Subcutaneous adipose tissue (tissue), 4 donors: ENCODE measurements around the gene DSN1. TPM values are rescaled to one million over a fixed set of nuclear protein-coding genes. Genes with fewer than 3 reads are reported as not detected.

Source experiments
- total RNA-seq, 4 donors: library from RNA; depleted of rRNA; stranded (reverse); fragments of >200 nt; gene quantifications; one replicate each; pipeline ENCODE4 v1.1.0, GENCODE V29; 2016
- TF ChIP-seq, protein P1 (sequence below): fragments of 450-650 bp; IDR thresholded peaks from one replicate; pipeline ENCODE4 v1.5.1; 2016; ENCODE audit warnings: low read depth, mild to moderate bottlenecking, control low read depth, antibody characterized with exemption, moderate library complexity

Gene DSN1
- total RNA-seq, 4 donors from 2014 or later: 7.3 to 10.7 (median 9.8) TPM

DNA sequence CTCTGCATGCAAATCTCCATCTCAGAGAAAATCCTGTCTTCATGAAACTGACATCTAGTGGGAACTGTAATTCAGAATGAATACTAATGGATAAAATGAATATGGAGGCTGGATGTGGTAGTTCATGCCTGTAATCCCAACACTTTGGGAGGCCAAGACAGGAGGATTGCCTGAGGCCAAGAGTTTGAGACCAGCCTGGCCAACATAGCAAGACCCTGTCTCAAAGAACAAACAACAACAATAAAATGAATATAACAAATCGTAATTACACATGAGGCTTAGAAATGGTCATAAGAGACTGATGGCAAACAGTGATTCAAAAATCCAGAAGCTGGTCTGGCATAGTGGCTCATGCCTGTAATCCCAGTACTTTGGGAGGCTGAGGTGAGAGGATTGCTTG, 44.6 kb upstream of the DSN1 start:
- TF ChIP-seq, protein P1, sequence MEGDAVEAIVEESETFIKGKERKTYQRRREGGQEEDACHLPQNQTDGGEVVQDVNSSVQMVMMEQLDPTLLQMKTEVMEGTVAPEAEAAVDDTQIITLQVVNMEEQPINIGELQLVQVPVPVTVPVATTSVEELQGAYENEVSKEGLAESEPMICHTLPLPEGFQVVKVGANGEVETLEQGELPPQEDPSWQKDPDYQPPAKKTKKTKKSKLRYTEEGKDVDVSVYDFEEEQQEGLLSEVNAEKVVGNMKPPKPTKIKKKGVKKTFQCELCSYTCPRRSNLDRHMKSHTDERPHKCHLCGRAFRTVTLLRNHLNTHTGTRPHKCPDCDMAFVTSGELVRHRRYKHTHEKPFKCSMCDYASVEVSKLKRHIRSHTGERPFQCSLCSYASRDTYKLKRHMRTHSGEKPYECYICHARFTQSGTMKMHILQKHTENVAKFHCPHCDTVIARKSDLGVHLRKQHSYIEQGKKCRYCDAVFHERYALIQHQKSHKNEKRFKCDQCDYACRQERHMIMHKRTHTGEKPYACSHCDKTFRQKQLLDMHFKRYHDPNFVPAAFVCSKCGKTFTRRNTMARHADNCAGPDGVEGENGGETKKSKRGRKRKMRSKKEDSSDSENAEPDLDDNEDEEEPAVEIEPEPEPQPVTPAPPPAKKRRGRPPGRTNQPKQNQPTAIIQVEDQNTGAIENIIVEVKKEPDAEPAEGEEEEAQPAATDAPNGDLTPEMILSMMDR: no peak

DNA sequence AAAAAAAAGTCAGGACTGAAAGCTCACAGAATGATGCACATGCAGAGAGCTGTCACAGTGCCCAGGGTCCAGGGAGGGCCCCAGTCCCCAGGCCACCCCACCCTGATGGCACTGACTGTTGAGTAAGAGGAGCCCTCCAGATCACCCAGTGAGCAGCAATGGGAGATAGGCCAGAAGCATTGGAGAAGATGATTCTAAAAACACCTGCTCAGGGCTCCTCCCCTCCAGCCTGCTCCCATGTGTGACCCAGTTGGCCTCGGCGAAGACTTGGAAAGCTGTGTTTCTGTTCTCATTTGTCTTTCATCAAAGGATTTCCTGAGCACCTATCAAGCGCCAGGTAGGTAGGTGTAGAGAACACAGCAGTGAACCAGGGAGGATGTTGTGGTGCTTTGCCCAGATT, 43.9 kb upstream of the DSN1 start:
- TF ChIP-seq, protein P1: no peak

DNA sequence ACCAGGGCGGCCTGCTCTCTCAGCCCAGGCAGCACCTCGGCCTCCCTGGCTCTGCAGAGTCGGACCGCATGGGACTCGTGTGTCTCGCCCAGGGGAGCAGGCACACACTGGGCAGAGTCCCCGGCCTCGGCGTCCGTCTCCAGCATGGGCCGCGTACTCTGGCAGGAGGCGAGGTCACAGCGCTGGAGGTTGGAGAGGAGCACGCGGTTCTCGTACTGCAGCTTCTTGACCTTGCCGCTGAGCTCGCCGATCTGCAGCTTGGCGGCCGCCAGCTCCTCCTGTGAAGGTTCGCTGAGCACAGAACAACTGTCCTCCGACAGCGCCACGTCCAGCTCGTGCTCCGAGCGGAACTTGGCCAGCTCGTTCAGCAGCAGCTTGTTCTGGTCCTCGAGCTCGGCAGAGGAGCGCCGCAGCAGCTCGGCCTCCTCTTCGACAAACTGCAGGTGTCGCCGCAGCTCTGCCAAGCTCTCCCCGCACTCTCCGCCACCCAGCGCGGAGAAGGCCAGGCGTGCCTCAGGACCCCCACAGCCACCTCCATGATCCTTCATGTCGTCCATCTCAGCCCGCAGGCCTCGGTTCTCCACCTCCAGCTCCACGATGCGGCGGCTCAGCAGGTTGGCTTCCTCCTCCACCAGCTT, 42.0 kb upstream of the DSN1 start:
- TF ChIP-seq, protein P1: no peak

DNA sequence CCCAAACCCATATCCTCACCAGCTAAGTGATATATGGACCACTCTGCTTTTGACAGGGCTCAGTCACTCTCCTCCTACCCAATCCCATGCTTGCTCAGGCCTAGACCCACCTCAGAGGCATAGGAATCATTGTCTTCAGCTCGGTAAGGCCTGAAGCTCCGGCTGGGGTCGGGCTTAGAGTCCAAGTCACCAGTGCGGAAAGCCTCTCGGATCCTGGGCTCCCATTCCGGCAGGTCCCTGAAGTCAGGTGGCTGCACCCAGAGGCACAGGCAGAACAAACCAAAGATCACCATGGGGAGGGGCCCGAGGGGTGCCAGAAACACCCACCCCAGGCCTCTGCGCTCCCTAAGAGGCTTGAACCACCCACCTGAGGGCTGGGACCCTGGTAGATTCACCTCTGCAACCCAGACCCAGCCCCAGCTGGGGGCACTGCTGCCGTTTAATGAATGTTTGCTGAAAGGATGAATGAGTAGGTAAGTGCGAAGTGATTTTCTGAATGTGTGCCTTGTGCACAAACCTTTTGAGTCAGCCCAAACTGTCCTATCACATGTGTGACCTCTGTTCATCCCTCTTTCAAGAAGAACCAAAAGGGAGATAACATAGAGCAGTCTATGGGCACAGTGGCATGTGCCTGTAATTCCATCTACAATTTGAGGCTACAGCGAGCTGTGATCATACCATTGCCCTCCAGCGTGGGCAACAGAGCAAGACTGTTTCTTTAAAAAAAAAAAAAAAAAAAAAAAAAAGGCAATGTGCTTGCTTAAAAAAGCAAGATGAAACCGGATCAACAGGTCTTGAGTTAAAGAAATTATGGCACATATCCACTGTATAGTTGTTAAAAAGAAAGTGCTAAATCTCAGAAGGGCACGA, 39.3 kb upstream of the DSN1 start:
- TF ChIP-seq, protein P1: no peak

DNA sequence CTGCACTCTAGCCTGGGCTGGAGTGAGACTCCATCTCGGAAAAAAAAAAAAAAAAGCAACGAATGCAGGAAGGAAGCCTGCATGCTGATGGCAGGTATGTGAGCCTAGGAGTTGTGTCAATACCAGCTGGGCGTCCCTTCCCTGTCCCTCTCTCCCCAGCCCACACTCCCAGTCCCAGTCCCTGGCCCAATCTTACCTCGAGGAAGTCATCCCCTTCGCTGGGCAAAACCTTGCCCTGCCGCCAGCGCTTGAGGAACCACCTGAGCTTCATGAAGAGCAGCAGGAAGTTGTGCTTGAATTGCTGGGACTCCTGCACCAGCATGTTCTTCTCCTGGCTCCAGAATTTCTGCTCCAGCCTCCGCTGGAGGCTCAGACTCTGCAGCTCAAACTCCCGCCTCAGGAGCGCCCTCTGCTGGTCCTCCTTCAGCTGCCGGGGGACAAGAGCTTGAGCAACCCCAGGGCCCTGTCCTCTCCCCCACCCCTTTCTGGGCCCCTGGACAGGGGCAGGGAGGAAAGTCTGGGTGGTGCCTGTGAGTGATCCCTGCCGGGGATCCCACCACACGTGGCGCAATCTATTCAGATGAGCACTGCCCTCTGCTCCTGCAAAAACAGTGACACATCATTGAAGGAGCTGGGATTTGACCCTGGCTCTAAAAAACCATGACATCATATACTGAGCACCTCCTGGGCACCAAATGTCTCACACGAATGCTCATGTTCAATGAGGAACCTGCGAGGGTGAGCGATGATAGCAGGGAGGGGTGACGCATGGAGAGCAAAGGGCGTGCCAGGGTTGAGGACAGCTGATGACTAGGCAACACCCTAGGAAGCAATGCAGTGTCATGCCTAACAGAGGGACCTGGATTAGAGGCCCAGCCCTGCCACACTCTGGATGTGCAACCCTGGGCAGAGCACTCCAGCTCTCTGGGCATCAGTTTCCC, 35.0 kb upstream of the DSN1 start:
- TF ChIP-seq, protein P1: no peak

DNA sequence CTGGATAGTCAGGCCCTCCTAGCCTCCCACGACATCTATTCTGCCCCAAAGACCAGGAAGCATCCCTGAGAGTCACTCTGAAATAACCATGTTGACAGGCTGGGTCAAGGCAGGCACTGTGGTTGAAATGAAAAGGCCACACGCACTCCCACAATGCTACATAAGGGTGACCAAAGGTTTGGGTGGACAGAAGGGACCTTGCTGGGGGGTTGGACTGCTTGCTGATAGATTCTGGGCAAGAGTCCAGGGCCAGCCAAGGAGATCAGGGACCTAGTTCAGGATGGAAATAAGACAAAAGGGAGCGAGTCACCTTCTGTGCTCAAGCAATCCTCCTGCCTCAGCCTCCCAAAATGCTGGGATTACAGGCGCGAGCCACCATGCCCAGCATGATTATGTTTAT, 32.5 kb upstream of the DSN1 start:
- TF ChIP-seq, protein P1: no peak
